A549 (cell line): ENCODE measurements around the gene FBXL4. TPM values are rescaled to one million over a fixed set of nuclear protein-coding genes. Genes with fewer than 3 reads are reported as not detected.

Experiments
- ATAC-seq, 2 experiments: fragments of 200-7000 bp in 1 of 2; fragments of >200 bp in 1 of 2; cut with Nextera tagmentation in 1 of 2; cut with Tn5 transposase in 1 of 2; 3 replicates each; pipeline versions ENCODE4 v1.8.0 to v1.9.1; 2018 to 2020; ENCODE audit warnings: mild to moderate bottlenecking in 1 of 2, moderate library complexity in 1 of 2
- CTCF ChIA-PET: fragments of 300-600 bp; sonication (Branson Sonifier 250); formaldehyde crosslinking; extraction: SDS; loops from one replicate; lab custom pipeline; 2021; ENCODE audit warnings: antibody characterized with exemption, inconsistent platforms; lab: Yijun Ruan, JAX
- POLR2A ChIA-PET: fragments of 350-600 bp; formaldehyde crosslinking; extraction: SDS; loops from one replicate; lab custom pipeline; 2021; ENCODE audit warnings: antibody characterized with exemption, inconsistent platforms; lab: Yijun Ruan, JAX
- DNase-seq, 2 experiments: peaks; one replicate each; pipeline versions ENCODE4 v3.0.0 to v3.0.0-alpha.2; 2011 to 2016; ENCODE audit warnings: low read depth in 1 of 2, low spot score in 1 of 2
- FAIRE-seq: peaks from 2 replicates; lab custom pipeline; 2011; peaks lifted over from hg19 to GRCh38; lab: Jason Lieb, UNC
- H3K27ac ChIP-seq, 2 experiments: fragments of >200 bp; sonication (Bioruptor Twin); formaldehyde crosslinking; 3 replicates each; pipeline ENCODE4 v1.5.1; 2016 to 2017
- H3K4me1 ChIP-seq: fragments of >200 bp; sonication (Bioruptor Twin); formaldehyde crosslinking; 3 replicates; pipeline ENCODE4 v1.6.1; 2016
- H3K4me2 ChIP-seq: fragments of >200 bp; sonication (Bioruptor Twin); formaldehyde crosslinking; 3 replicates; pipeline ENCODE4 v1.6.1; 2016
- H3K4me3 ChIP-seq: fragments of >200 bp; sonication (Bioruptor Twin); formaldehyde crosslinking; 3 replicates; pipeline ENCODE4 v1.5.1; 2016
- H3K9me3 ChIP-seq: fragments of >200 bp; sonication (Bioruptor Twin); formaldehyde crosslinking; 3 replicates; pipeline ENCODE4 v1.6.1; 2016
- ATOH8 ChIP-seq: fragments of 250-450 bp; sonication (Bioruptor Pico); IDR thresholded peaks from 2 replicates; pipeline ENCODE4 v1.5.0; 2020; ENCODE audit warnings: low read depth, mild to moderate bottlenecking, moderate library complexity
- BCL3 ChIP-seq: fragments of >200 bp; sonication (Bioruptor Twin); formaldehyde crosslinking; IDR thresholded peaks from 3 replicates; pipeline ENCODE4 v1.6.1; 2016
- CHD2 ChIP-seq: fragments of 150-350 bp; IDR thresholded peaks from 2 replicates; pipeline ENCODE4 v1.6.1; 2014; ENCODE audit warnings: low read length; ENCODE audit not compliant: partially characterized antibody
- CHD4 ChIP-seq: fragments of 200-600 bp; sonication (generic); IDR thresholded peaks from 2 replicates; pipeline ENCODE4 v1.6.1; 2016; ENCODE audit warnings: antibody characterized with exemption, mild to moderate bottlenecking, borderline replicate concordance
- EP300 ChIP-seq, 2 experiments: fragments of >200 bp; sonication (Bioruptor Twin); formaldehyde crosslinking; IDR thresholded peaks; 2 replicates in 1 of 2; 3 replicates in 1 of 2; pipeline ENCODE4 v1.6.1; 2016 to 2017
- ESRRA ChIP-seq: fragments of 150-350 bp; IDR thresholded peaks from 2 replicates; pipeline ENCODE4 v1.6.1; 2014; ENCODE audit warnings: mild to moderate bottlenecking, low read length, borderline replicate concordance
- GATA3 ChIP-seq: IDR thresholded peaks from 2 replicates; pipeline ENCODE4 v1.6.1; 2012; ENCODE audit warnings: borderline replicate concordance
- HDAC2 ChIP-seq: fragments of 200-600 bp; sonication (generic); IDR thresholded peaks from 2 replicates; pipeline ENCODE4 v1.6.1; 2016
- HOXB13 ChIP-seq: fragments of 250-450 bp; sonication (Bioruptor Pico); IDR thresholded peaks from 2 replicates; pipeline ENCODE4 v1.5.0; 2020; ENCODE audit warnings: low read depth, mild to moderate bottlenecking, moderate library complexity
- JUNB ChIP-seq: fragments of >200 bp; sonication (Bioruptor Twin); formaldehyde crosslinking; IDR thresholded peaks from 2 replicates; pipeline ENCODE4 v1.6.1; 2016
- KDM1A ChIP-seq: fragments of 200-600 bp; sonication (generic); IDR thresholded peaks from 2 replicates; pipeline ENCODE4 v1.6.1; 2016; ENCODE audit warnings: low read depth, mild to moderate bottlenecking
- MAZ ChIP-seq: fragments of 150-350 bp; IDR thresholded peaks from 2 replicates; pipeline ENCODE4 v1.6.1; 2014; ENCODE audit warnings: antibody characterized with exemption, low read depth, low read length, borderline replicate concordance
- NFE2L2 ChIP-seq: fragments of 150-350 bp; conservative IDR thresholded peaks from 2 replicates; pipeline ENCODE4 v1.6.1; 2014; ENCODE audit warnings: low read length
- NPAS2 ChIP-seq: fragments of 250-450 bp; sonication (Bioruptor Pico); IDR thresholded peaks from 2 replicates; pipeline ENCODE4 v1.8.0; 2022; ENCODE audit warnings: mild to moderate bottlenecking, moderate library complexity, borderline replicate concordance
- NR3C1 ChIP-seq: fragments of >200 bp; sonication (Bioruptor Twin); formaldehyde crosslinking; IDR thresholded peaks from 3 replicates; pipeline ENCODE4 v1.6.1; 2017
- POLR2A ChIP-seq: IDR thresholded peaks from 2 replicates; pipeline ENCODE4 v1.6.1; 2012; ENCODE audit warnings: mild to moderate bottlenecking, low read length
- POLR2AphosphoS2 ChIP-seq: conservative IDR thresholded peaks from 2 replicates; pipeline ENCODE4 v1.6.1; 2012; ENCODE audit warnings: low read length, improper control_type of control experiment, inconsistent platforms
- RCOR1 ChIP-seq: fragments of 150-350 bp; IDR thresholded peaks from 2 replicates; pipeline ENCODE4 v1.6.1; 2014; ENCODE audit warnings: antibody characterized with exemption, low read length, low read depth
- RNF2 ChIP-seq: fragments of 200-600 bp; sonication (generic); IDR thresholded peaks from 2 replicates; pipeline ENCODE4 v1.6.1; 2016; ENCODE audit warnings: low read depth, mild to moderate bottlenecking, antibody characterized with exemption, moderate library complexity, borderline replicate concordance
- SREBF2 ChIP-seq: fragments of 450-650 bp; IDR thresholded peaks from 2 replicates; pipeline ENCODE4 v1.6.1; 2014; ENCODE audit warnings: mild to moderate bottlenecking, moderate library complexity
- TP53 ChIP-seq: fragments of 250-450 bp; sonication (Bioruptor Pico); IDR thresholded peaks from 2 replicates; pipeline ENCODE4 v1.5.0; 2021; ENCODE audit warnings: mild to moderate bottlenecking, moderate library complexity
- ZFP36 ChIP-seq: fragments of 450-650 bp; IDR thresholded peaks from 2 replicates; pipeline ENCODE4 v1.6.1; 2014; ENCODE audit warnings: borderline replicate concordance; ENCODE audit not compliant: partially characterized antibody
- WGBS: methylation state at CpG from one replicate; pipeline ENCODE4 v1.1.6; 2017; ENCODE audit errors: missing lambda C conversion rate; 5-methylcytosine and 5-hydroxymethylcytosine counted together
- polyA plus RNA-seq, 4 experiments: library from polyadenylated mRNA; depleted of rRNA in 3 of 4; stranded (reverse); fragments of >200 nt; fragmentation: RNase III in 1 of 4; extraction: RNeasy Plus Mini Kit Qiagen cat#74134 plus additional on column Dnase treatment in 1 of 4; gene quantifications; 2 replicates in 3 of 4; 3 replicates in 1 of 4; pipeline ENCODE4 v1.2.3, GENCODE V29; 2011 to 2017
- TF ChIP-seq, protein P1 (sequence below): fragments of 200-600 bp; sonication (generic); IDR thresholded peaks from 2 replicates; pipeline ENCODE4 v1.6.1; 2016; ENCODE audit warnings: antibody characterized with exemption, mild to moderate bottlenecking, moderate library complexity

The FBXL4 gene
- polyA plus RNA-seq, 2 of the 4 experiments (the other 2 are of a cell fraction), result 6.5 to 21.6 TPM

DNA sequence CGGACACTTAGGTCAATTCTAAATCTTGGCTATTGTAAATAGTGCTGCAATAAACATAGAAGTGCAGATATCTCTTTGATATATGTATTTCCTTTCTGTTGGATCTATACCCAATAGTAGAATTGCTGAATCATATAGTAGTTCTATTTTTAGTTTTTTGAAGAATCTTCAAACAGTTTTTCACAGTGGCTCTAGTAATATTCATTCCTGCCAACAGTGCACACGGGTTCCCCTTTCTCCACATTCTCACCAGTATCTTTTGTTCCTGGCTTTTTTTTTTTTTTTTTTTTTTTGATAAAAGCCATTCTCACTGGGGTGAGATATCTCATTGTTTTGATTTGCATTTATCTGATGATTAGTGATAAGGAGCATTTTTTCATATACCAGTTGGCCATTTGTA is 1.8 kb upstream of the FBXL4 start (continued):
- TF ChIP-seq KDM1A, result no peak
- TF ChIP-seq, all 56 proteins: peak for 0

DNA sequence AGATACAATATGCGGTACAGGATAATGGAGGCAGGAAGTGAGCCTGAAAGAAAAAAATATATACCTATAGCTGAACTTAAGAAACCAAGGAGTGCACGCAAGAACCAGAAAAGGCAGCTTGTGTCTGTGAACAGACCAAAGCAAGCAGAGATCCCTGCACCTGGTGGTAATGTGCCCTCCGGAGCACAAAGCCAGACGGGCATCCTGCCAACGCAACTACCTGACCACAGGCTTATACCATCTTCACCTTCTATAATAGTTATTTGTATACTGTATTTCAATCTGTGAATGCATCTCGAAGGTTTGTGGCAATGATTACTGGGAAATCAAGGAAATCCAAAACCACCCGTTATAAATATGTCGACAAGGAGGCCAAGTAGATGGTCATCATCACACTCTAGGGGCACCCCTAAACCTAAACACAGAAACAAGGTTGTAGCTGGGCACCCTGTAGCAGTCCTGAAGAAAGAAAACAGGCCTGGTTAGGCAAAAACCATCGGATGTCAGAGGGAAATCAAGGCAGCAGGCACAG is 801 bp downstream of the FBXL4 start:
- TF ChIP-seq NFE2L2 (no peak), EP300 (IDR thresholded peaks at IDR 0.05) (no peak), RCOR1 (no peak), HDAC2 (no peak), TP53 (CRISPR knock-in tag) (no peak), RNF2 (no peak), BCL3 (no peak), POLR2AphosphoS2 (no peak), CHD2 (no peak), CHD4 (no peak), JUNB (no peak)
- CTCF ChIA-PET, result no interaction called here

GRCh38 chr6:98946266-98946878 is 1.4 kb downstream of the FBXL4 start:
- DNase-seq (no peak), ATAC-seq (no peak), FAIRE-seq (no peak)
- WGBS, result 64% methylated on average over 10 of the region's 10 CpGs
- Histone ChIP-seq H3K9me3 (0 out of 3 replicates have a peak, but pooled peaks cover 5% of the 10 kb centered on the region), H3K4me3 (peak overlapping the region; percentile 65), H3K4me2 (peak overlapping the region; percentile 96), H3K27ac (peak overlapping the region; percentile 96 to 99), H3K4me1 (peaks cover 25% of the 10 kb centered on the region)
- ChIA-PET CTCF (no interaction called here), POLR2A (no interaction called here)
- no peak for TF ChIP-seq ESRRA
- TF ChIP-seq GATA3, result no peak
- no peak for TF ChIP-seq NR3C1
- TF ChIP-seq ATOH8 (CRISPR knock-in tag), result no peak
- TF ChIP-seq ZFP36, result no peak

More for the DNA sequence above, 801 bp downstream of the FBXL4 start:
- peak overlapping the region; percentile 96 for H3K4me2 ChIP-seq
- H3K9me3 ChIP-seq, result 0 out of 3 replicates have a peak, but pooled peaks cover 5% of the 10 kb centered on the region
- peak; percentile 47 to 50 for ATAC-seq
- peak overlapping the region; percentile 96 to 99 for H3K27ac ChIP-seq
- peaks cover 25% of the 10 kb centered on the region for H3K4me1 ChIP-seq
- peak overlapping the region; percentile 65 for H3K4me3 ChIP-seq
- POLR2A ChIA-PET, result interaction anchor here (1.4 kb wide), 1 partner anchor 13 kb away, joined by 7 read pairs; no protein-coding TSS in a partner anchor
- WGBS, result 3% methylated on average over 9 of the region's 9 CpGs
- DNase-seq, result peak in 1 of 2 experiments; percentile 18
- FAIRE-seq, result no peak

GRCh38 chr6:98945311-98946115 is 2.2 kb downstream of the FBXL4 start:
- peak overlapping the region; percentile 65; the same call in 2 of the 3 replicates for H3K4me3 ChIP-seq
- peak overlapping the region in 1 of 2 experiments; percentile 24; a peak in 1 of 6 replicates for H3K27ac ChIP-seq
- no peak for ATAC-seq
- FAIRE-seq, result no peak
- 9% methylated on average over 3 of the region's 3 CpGs for WGBS
- DNase-seq, result no peak
- ChIA-PET POLR2A (no interaction called here), CTCF (no interaction called here)
- H3K9me3 ChIP-seq, result 0 out of 3 replicates have a peak, but pooled peaks cover 5% of the 10 kb centered on the region
- peaks cover 25% of the 10 kb centered on the region for H3K4me1 ChIP-seq
- H3K4me2 ChIP-seq, result peak overlapping the region; percentile 96
- TF ChIP-seq POLR2A (no peak), ZFP36 (no peak), MAZ (no peak), EP300 (IDR thresholded peaks at IDR 0.05) (no peak), BCL3 (no peak), JUNB (no peak), HOXB13 (CRISPR knock-in tag) (no peak), SREBF2 (no peak), NPAS2 (CRISPR knock-in tag) (no peak)
- TF ChIP-seq, protein P1, sequence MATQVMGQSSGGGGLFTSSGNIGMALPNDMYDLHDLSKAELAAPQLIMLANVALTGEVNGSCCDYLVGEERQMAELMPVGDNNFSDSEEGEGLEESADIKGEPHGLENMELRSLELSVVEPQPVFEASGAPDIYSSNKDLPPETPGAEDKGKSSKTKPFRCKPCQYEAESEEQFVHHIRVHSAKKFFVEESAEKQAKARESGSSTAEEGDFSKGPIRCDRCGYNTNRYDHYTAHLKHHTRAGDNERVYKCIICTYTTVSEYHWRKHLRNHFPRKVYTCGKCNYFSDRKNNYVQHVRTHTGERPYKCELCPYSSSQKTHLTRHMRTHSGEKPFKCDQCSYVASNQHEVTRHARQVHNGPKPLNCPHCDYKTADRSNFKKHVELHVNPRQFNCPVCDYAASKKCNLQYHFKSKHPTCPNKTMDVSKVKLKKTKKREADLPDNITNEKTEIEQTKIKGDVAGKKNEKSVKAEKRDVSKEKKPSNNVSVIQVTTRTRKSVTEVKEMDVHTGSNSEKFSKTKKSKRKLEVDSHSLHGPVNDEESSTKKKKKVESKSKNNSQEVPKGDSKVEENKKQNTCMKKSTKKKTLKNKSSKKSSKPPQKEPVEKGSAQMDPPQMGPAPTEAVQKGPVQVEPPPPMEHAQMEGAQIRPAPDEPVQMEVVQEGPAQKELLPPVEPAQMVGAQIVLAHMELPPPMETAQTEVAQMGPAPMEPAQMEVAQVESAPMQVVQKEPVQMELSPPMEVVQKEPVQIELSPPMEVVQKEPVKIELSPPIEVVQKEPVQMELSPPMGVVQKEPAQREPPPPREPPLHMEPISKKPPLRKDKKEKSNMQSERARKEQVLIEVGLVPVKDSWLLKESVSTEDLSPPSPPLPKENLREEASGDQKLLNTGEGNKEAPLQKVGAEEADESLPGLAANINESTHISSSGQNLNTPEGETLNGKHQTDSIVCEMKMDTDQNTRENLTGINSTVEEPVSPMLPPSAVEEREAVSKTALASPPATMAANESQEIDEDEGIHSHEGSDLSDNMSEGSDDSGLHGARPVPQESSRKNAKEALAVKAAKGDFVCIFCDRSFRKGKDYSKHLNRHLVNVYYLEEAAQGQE, result no peak
